GM12878 (cell line): ENCODE data around the gene CASP10. TPM values are rescaled to one million over a fixed set of nuclear protein-coding genes. Genes with fewer than 3 reads are reported as not detected.

Experiments
- ATF3 ChIP-seq: IDR thresholded peaks from 2 replicates; pipeline ENCODE4 v1.6.1; 2011; ENCODE audit warnings: low read depth, mild to moderate bottlenecking, low read length, moderate library complexity, borderline replicate concordance; ENCODE audit errors: extremely low read depth
- ATF7 ChIP-seq: fragments of 450-650 bp; IDR thresholded peaks from 2 replicates; pipeline ENCODE4 v1.6.1; 2016; ENCODE audit warnings: low read depth, mild to moderate bottlenecking
- CBX3 ChIP-seq: fragments of 200-600 bp; sonication (generic); IDR thresholded peaks from 2 replicates; pipeline ENCODE4 v1.6.1; 2016; ENCODE audit warnings: low read depth, borderline replicate concordance
- E4F1 ChIP-seq: fragments of 450-650 bp; IDR thresholded peaks from 2 replicates; pipeline ENCODE4 v1.6.1; 2018; ENCODE audit warnings: borderline replicate concordance, mild to moderate bottlenecking; ENCODE audit not compliant: partially characterized antibody
- EGR1 ChIP-seq, 2 experiments: IDR thresholded peaks; 1 replicate in 1 of 2; 2 replicates in 1 of 2; pipeline ENCODE4 v1.6.1; 2011 to 2012; ENCODE audit warnings: low read depth in 2 of 2, low read length in 2 of 2, borderline replicate concordance in 1 of 2, mild to moderate bottlenecking in 1 of 2, moderate library complexity in 1 of 2
- ESRRA ChIP-seq: IDR thresholded peaks from 2 replicates; pipeline ENCODE4 v1.6.1; 2012; ENCODE audit warnings: mild to moderate bottlenecking, low read length, improper control_type of control experiment
- FOXM1 ChIP-seq: IDR thresholded peaks from 2 replicates; pipeline ENCODE4 v1.6.1; 2012; ENCODE audit warnings: low read depth, mild to moderate bottlenecking, inconsistent platforms, low read length, moderate library complexity
- IRF3 ChIP-seq: fragments of 450-650 bp; IDR thresholded peaks from 2 replicates; pipeline ENCODE4 v1.6.1; 2014; ENCODE audit warnings: mild to moderate bottlenecking
- JUNB ChIP-seq: IDR thresholded peaks from 2 replicates; pipeline ENCODE4 v1.6.1; 2016; ENCODE audit warnings: antibody characterized with exemption, mild to moderate bottlenecking
- LARP7 ChIP-seq: fragments of 450-650 bp; IDR thresholded peaks from 2 replicates; pipeline ENCODE4 v1.6.1; 2017; ENCODE audit warnings: mild to moderate bottlenecking
- MXI1 ChIP-seq: fragments of 150-350 bp; IDR thresholded peaks from 2 replicates; pipeline ENCODE4 v1.6.1; 2011; ENCODE audit warnings: low read depth, mild to moderate bottlenecking, inconsistent platforms, low read length, improper control_type of control experiment
- NR2F1 ChIP-seq: fragments of 450-650 bp; conservative IDR thresholded peaks from 2 replicates; pipeline ENCODE4 v1.6.1; 2017; ENCODE audit warnings: mild to moderate bottlenecking
- NRF1 ChIP-seq: conservative IDR thresholded peaks from 2 replicates; pipeline ENCODE4 v1.6.1; 2011; ENCODE audit warnings: mild to moderate bottlenecking, low read depth, low read length, improper control_type of control experiment
- PBX3 ChIP-seq: IDR thresholded peaks from 2 replicates; pipeline ENCODE4 v1.6.1; 2011; ENCODE audit warnings: mild to moderate bottlenecking, low read depth, low read length, moderate library complexity; ENCODE audit not compliant: insufficient replicate concordance
- POLR2AphosphoS5 ChIP-seq: IDR thresholded peaks from 2 replicates; pipeline ENCODE4 v1.6.1; 2011; ENCODE audit warnings: mild to moderate bottlenecking, low read length, inconsistent platforms
- SREBF1 ChIP-seq: IDR thresholded peaks from 2 replicates; pipeline ENCODE4 v1.6.1; 2012; ENCODE audit warnings: mild to moderate bottlenecking, low read length
- ZNF207 ChIP-seq: fragments of 450-650 bp; IDR thresholded peaks from 2 replicates; pipeline ENCODE4 v1.6.1; 2014; ENCODE audit warnings: antibody characterized with exemption, mild to moderate bottlenecking, borderline replicate concordance
- polyA plus RNA-seq, 11 experiments: library from polyadenylated mRNA; depleted of rRNA in 4 of 11; unstranded in 6 of 11; stranded (reverse) in 5 of 11; fragments of >200 nt; fragmentation: Nextera tagmentation in 4 of 11; fragmentation: Illumina TruSeq in 1 of 11; extraction: Ambion mirVana in 4 of 11; extraction: Trizol in 1 of 11; gene quantifications; 1 replicate in 1 of 11; 2 replicates in 10 of 11; pipeline versions ENCODE4 v1.2.1 to v1.2.3, GENCODE V29; 2011 to 2016; ENCODE audit warnings: inconsistent platforms in 2 of 11, missing spikeins in 2 of 11, low read depth in 1 of 11
- total RNA-seq, 4 experiments: library from RNA; depleted of rRNA in 3 of 4; stranded (reverse); fragments of >200 nt in 3 of 4; fragmentation: Illumina TruSeq in 1 of 4; extraction: Trizol in 1 of 4; gene quantifications; 2 replicates each; pipeline versions ENCODE4 v1.2.1 to v1.2.3, GENCODE V29; 2013 to 2021
- TF ChIP-seq, protein P1 (sequence below): IDR thresholded peaks from 2 replicates; pipeline ENCODE4 v1.6.1; 2011; ENCODE audit warnings: borderline replicate concordance, low read depth, mild to moderate bottlenecking, moderate library complexity, mixed read lengths, low read length; ENCODE audit not compliant: insufficient read depth; ENCODE audit errors: extremely low read length
- TF ChIP-seq, protein P2 (sequence below): IDR thresholded peaks from 2 replicates; pipeline ENCODE4 v1.6.1; 2012; ENCODE audit warnings: mild to moderate bottlenecking, low read depth, low read length

The CASP10 gene
- total and polyA plus RNA-seq, 10 of the 15 experiments (the other 5 are each of a cell fraction or from before 2014, with no cell fraction given) = 7.2 to 14.1 (median 10.8) TPM

- TF ChIP-seq JUNB (no peak), CBX3 (no peak), LARP7 (no peak), PBX3 (no peak), NR2F1 (0 out of 2 replicates have a peak, but pooled peaks have one; percentile 33), MXI1 (no peak), NRF1 (no peak), EGR1 (IDR thresholded peaks at IDR 0.05; ENCODE audit: borderline replicate concordance in 1 of 2, low read depth in 2 of 2, low read length in 2 of 2) (no peak), IRF3 (no peak), ATF3 (no peak), SREBF1 (no peak), ATF7 (0 out of 2 replicates have a peak, but pooled peaks have one; percentile 11), E4F1 (no peak), ZNF207 (0 out of 2 replicates have a peak, but pooled peaks have one; percentile 55), FOXM1 (peak; percentile 70), ESRRA (peak; percentile 18; the same call in 1 of the 2 replicates), POLR2AphosphoS5 (no peak)
- TF ChIP-seq, protein P1, sequence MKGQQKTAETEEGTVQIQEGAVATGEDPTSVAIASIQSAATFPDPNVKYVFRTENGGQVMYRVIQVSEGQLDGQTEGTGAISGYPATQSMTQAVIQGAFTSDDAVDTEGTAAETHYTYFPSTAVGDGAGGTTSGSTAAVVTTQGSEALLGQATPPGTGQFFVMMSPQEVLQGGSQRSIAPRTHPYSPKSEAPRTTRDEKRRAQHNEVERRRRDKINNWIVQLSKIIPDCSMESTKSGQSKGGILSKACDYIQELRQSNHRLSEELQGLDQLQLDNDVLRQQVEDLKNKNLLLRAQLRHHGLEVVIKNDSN = no peak
- TF ChIP-seq, protein P2, sequence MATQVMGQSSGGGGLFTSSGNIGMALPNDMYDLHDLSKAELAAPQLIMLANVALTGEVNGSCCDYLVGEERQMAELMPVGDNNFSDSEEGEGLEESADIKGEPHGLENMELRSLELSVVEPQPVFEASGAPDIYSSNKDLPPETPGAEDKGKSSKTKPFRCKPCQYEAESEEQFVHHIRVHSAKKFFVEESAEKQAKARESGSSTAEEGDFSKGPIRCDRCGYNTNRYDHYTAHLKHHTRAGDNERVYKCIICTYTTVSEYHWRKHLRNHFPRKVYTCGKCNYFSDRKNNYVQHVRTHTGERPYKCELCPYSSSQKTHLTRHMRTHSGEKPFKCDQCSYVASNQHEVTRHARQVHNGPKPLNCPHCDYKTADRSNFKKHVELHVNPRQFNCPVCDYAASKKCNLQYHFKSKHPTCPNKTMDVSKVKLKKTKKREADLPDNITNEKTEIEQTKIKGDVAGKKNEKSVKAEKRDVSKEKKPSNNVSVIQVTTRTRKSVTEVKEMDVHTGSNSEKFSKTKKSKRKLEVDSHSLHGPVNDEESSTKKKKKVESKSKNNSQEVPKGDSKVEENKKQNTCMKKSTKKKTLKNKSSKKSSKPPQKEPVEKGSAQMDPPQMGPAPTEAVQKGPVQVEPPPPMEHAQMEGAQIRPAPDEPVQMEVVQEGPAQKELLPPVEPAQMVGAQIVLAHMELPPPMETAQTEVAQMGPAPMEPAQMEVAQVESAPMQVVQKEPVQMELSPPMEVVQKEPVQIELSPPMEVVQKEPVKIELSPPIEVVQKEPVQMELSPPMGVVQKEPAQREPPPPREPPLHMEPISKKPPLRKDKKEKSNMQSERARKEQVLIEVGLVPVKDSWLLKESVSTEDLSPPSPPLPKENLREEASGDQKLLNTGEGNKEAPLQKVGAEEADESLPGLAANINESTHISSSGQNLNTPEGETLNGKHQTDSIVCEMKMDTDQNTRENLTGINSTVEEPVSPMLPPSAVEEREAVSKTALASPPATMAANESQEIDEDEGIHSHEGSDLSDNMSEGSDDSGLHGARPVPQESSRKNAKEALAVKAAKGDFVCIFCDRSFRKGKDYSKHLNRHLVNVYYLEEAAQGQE = no peak
These were observed 53.2 kb downstream of the CASP10 start (continued) for GRCh38 chr2:201235860-201236811.
